CD14-positive monocyte (primary cell): ENCODE results near the gene LIX1L. TPM values are rescaled to one million over a fixed set of nuclear protein-coding genes. Genes with fewer than 3 reads are reported as not detected.

Experiments used
- DNase-seq, 3 donors: peaks; one replicate each; pipeline ENCODE4 v3.0.0-alpha.2; 2011 to 2022
- H2AFZ ChIP-seq: 2 replicates; pipeline ENCODE4 v1.6.0; 2012; ENCODE audit warnings: mild to moderate bottlenecking, low read depth, low read length, inconsistent platforms; ENCODE audit not compliant: insufficient read depth, poor library complexity, severe bottlenecking
- H3K27ac ChIP-seq, 2 donors: 1 replicate in 1 of 2; 2 replicates in 1 of 2; pipeline ENCODE4 v1.5.1; 2012 to 2013; ENCODE audit warnings: low read length in 2 of 2, control low read depth in 1 of 2, inconsistent platforms in 1 of 2, low read depth in 1 of 2, mild to moderate bottlenecking in 1 of 2
- H3K27me3 ChIP-seq, 2 donors: one replicate each; pipeline versions ENCODE4 v1.6.0 to v1.6.1; 2011 to 2013; ENCODE audit warnings: low read length in 2 of 2; ENCODE audit not compliant: control insufficient read depth in 2 of 2, insufficient read depth in 2 of 2
- H3K36me3 ChIP-seq, 2 donors: replicated peaks in 1 of 2; 1 replicate in 1 of 2; 2 replicates in 1 of 2; pipeline versions ENCODE4 v1.5.1 to v1.6.1; 2012 to 2013; ENCODE audit warnings: low read length in 2 of 2, control low read depth in 1 of 2, inconsistent platforms in 1 of 2, mild to moderate bottlenecking in 1 of 2; ENCODE audit not compliant: insufficient read depth in 2 of 2, control insufficient read depth in 1 of 2
- H3K4me1 ChIP-seq, 2 donors: 1 replicate in 1 of 2; 2 replicates in 1 of 2; pipeline versions ENCODE4 v1.5.1 to v1.6.1; 2012 to 2013; ENCODE audit warnings: low read length in 2 of 2, control low read depth in 1 of 2, inconsistent platforms in 1 of 2, mild to moderate bottlenecking in 1 of 2, moderate library complexity in 1 of 2; ENCODE audit not compliant: insufficient read depth in 2 of 2, control insufficient read depth in 1 of 2
- H3K4me2 ChIP-seq: replicated peaks from 2 replicates; pipeline ENCODE3; 2012; ENCODE audit warnings: low read length, moderate library complexity, mild to moderate bottlenecking; ENCODE audit not compliant: poor library complexity, severe bottlenecking; ENCODE audit errors: extremely low read depth
- H3K4me3 ChIP-seq, 3 experiments: fragments of 200-600 bp in 1 of 3; sonication (generic) in 1 of 3; replicated peaks in 1 of 3; 1 replicate in 2 of 3; 2 replicates in 1 of 3; pipeline ENCODE4 v1.5.1; 2011 to 2013; ENCODE audit warnings: low read length in 3 of 3, mild to moderate bottlenecking in 3 of 3, control low read depth in 2 of 3, low read depth in 2 of 3, inconsistent platforms in 1 of 3, moderate library complexity in 1 of 3
- H3K79me2 ChIP-seq: 2 replicates; pipeline ENCODE4 v1.6.0; 2012; ENCODE audit warnings: mild to moderate bottlenecking, control low read depth, inconsistent platforms, low read length, moderate library complexity; ENCODE audit not compliant: insufficient read depth
- H3K9ac ChIP-seq: 2 replicates; pipeline ENCODE4 v1.6.0; 2017; ENCODE audit warnings: low read length, mild to moderate bottlenecking; ENCODE audit not compliant: insufficient read depth, poor library complexity, severe bottlenecking
- H3K9me3 ChIP-seq, 2 donors: replicated peaks in 1 of 2; 1 replicate in 1 of 2; 2 replicates in 1 of 2; pipeline versions ENCODE4 v1.5.1 to v1.6.1; 2012 to 2013; ENCODE audit warnings: low read length in 2 of 2, control low read depth in 1 of 2; ENCODE audit not compliant: control insufficient read depth in 1 of 2, insufficient read depth in 1 of 2
- H4K20me1 ChIP-seq: 2 replicates; pipeline ENCODE4 v1.6.0; 2012; ENCODE audit warnings: mild to moderate bottlenecking, low read length, control low read depth, moderate library complexity; ENCODE audit not compliant: insufficient read depth
- H3K27ac Mint-ChIP-seq, 7 donors: one replicate each; pipeline ENCODE4 v1.8.0; 2020; ENCODE audit warnings: mild to moderate bottlenecking in 7 of 7, mixed read lengths in 7 of 7, moderate library complexity in 6 of 7, inconsistent platforms in 2 of 7
- H3K27me3 Mint-ChIP-seq, 3 donors: one replicate each; pipeline ENCODE4 v1.8.0; 2021 to 2022; ENCODE audit warnings: low read depth in 3 of 3, mild to moderate bottlenecking in 3 of 3, mixed read lengths in 3 of 3, moderate library complexity in 3 of 3, inconsistent platforms in 1 of 3
- H3K36me3 Mint-ChIP-seq, 2 donors: one replicate each; pipeline ENCODE4 v1.8.0; 2020; ENCODE audit warnings: mixed read lengths in 2 of 2, inconsistent platforms in 1 of 2, mild to moderate bottlenecking in 1 of 2
- H3K4me1 Mint-ChIP-seq: one replicate; pipeline ENCODE4 v1.8.0; 2020; ENCODE audit warnings: mild to moderate bottlenecking, mixed read lengths
- H3K4me3 Mint-ChIP-seq, 2 donors: one replicate each; pipeline ENCODE4 v1.8.0; 2020; ENCODE audit warnings: mild to moderate bottlenecking in 2 of 2, mixed read lengths in 2 of 2, moderate library complexity in 1 of 2
- H3K9me3 Mint-ChIP-seq, 7 donors: one replicate each; pipeline ENCODE4 v1.8.0; 2020 to 2022; ENCODE audit warnings: mixed read lengths in 7 of 7, mild to moderate bottlenecking in 6 of 7, moderate library complexity in 6 of 7, inconsistent platforms in 2 of 7
- CTCF ChIP-seq: fragments of 200-600 bp; IDR thresholded peaks from one replicate; pipeline ENCODE4 v1.8.0; 2022; ENCODE audit warnings: antibody characterized with exemption, mild to moderate bottlenecking
- WGBS: methylation state at CpG from one replicate; pipeline ENCODE4 v1.1.5; 2013; ENCODE audit warnings: missing lambda C conversion rate; ENCODE audit not compliant: insufficient coverage; 5-methylcytosine and 5-hydroxymethylcytosine counted together
- intact Hi-C, 2 donors: fragments of 100-400 bp; cut with micrococcal nuclease; formaldehyde crosslinking; loops; one replicate each; pipeline versions ENCODE4 v1.15.0 to v1.15.1; 2023
- polyA plus RNA-seq, 3 donors: library from polyadenylated mRNA; depleted of rRNA in 1 of 3; unstranded in 2 of 3; stranded (reverse) in 1 of 3; fragments of 300-500 nt in 2 of 3; fragments of >200 nt in 1 of 3; fragmentation: Illumina TruSeq in 2 of 3; gene quantifications; 1 replicate in 2 of 3; 2 replicates in 1 of 3; pipeline ENCODE4 v1.2.3, GENCODE V29; 2012 to 2021

LIX1L gene
- polyA plus RNA-seq, 3 donors: 6.3 to 13.6 (median 8.5) TPM

- Mint-ChIP-seq H3K9me3 (no peaks in the 10 kb centered on the region), H3K4me3 (no peak overlapping the region), H3K27me3 (peaks cover 0 to 3% (median 0%) of the 10 kb centered on the region in 3 donors), H3K4me1 (no peaks in the 10 kb centered on the region), H3K27ac (no peak overlapping the region), H3K36me3 (peaks cover 41 to 77% of the 10 kb centered on the region in 2 donors)
- no peaks in the 10 kb centered on the region for H3K79me2 ChIP-seq
- H3K9me3 ChIP-seq: no peaks in the 10 kb centered on the region
- no peak overlapping the region for H3K4me3 ChIP-seq
- H4K20me1 ChIP-seq: no peaks in the 10 kb centered on the region
- H2AFZ ChIP-seq: no peak overlapping the region
- H3K9ac ChIP-seq: no peak overlapping the region
- intact Hi-C loops: no loop called here
- DNase-seq: no peak
- WGBS: 94% methylated on average over 3 of the region's 4 CpGs
- no peaks in the 10 kb centered on the region for H3K4me1 ChIP-seq
- H3K4me2 ChIP-seq: no peak overlapping the region
- H3K27me3 ChIP-seq: no peaks in the 10 kb centered on the region
- H3K27ac ChIP-seq: no peak overlapping the region
- H3K36me3 ChIP-seq: peaks cover 9 to 44% of the 10 kb centered on the region in 2 donors
- no peak for TF ChIP-seq CTCF
Observed at GRCh38 chr1:145942405-145942804, 15.4 kb downstream of the LIX1L start.

GRCh38 chr1:145937436-145937835 lies 20.4 kb downstream of the LIX1L start:
- Histone ChIP-seq H3K79me2 (no peaks in the 10 kb centered on the region), H3K4me3 (no peak overlapping the region), H2AFZ (no peak overlapping the region), H3K4me1 (peaks cover 3 to 7% of the 10 kb centered on the region in 2 donors), H3K27me3 (no peaks in the 10 kb centered on the region), H3K27ac (no peak overlapping the region), H4K20me1 (no peaks in the 10 kb centered on the region), H3K9ac (no peak overlapping the region), H3K4me2 (no peak overlapping the region), H3K36me3 (peaks cover 22 to 38% of the 10 kb centered on the region in 2 donors), H3K9me3 (no peaks in the 10 kb centered on the region)
- Mint-ChIP-seq H3K4me3 (no peak overlapping the region), H3K9me3 (no peaks in the 10 kb centered on the region), H3K4me1 (peaks cover 10% of the 10 kb centered on the region), H3K27me3 (peaks cover 0 to 3% (median 0%) of the 10 kb centered on the region in 3 donors), H3K27ac (peak overlapping the region in 1 of 7 donors; percentile 72), H3K36me3 (peaks cover 41 to 66% of the 10 kb centered on the region in 2 donors)
- no peak for DNase-seq
- intact Hi-C loops: no loop called here
- no CpG with 5 or more reads among the region's 1 CpG for WGBS
- TF ChIP-seq CTCF: no peak
